HFF-Myc (cell line): ENCODE results near the gene RFX2.

ENCODE experiments used
- DNase-seq: peaks from one replicate; pipeline ENCODE4 v3.0.0-alpha.2; 2011; ENCODE audit warnings: low read depth; ENCODE audit errors: extremely low read depth
- H3K4me3 ChIP-seq: replicated peaks from 2 replicates; pipeline ENCODE4 v1.5.1; 2011; ENCODE audit warnings: low read depth, mild to moderate bottlenecking, control low read depth, low read length
- TF ChIP-seq, protein P1 (sequence below): IDR thresholded peaks from 2 replicates; pipeline ENCODE4 v1.5.1; 2012; ENCODE audit warnings: mild to moderate bottlenecking, low read depth, low read length, control low read depth; ENCODE audit errors: missing control alignments

Gene RFX2

DNA sequence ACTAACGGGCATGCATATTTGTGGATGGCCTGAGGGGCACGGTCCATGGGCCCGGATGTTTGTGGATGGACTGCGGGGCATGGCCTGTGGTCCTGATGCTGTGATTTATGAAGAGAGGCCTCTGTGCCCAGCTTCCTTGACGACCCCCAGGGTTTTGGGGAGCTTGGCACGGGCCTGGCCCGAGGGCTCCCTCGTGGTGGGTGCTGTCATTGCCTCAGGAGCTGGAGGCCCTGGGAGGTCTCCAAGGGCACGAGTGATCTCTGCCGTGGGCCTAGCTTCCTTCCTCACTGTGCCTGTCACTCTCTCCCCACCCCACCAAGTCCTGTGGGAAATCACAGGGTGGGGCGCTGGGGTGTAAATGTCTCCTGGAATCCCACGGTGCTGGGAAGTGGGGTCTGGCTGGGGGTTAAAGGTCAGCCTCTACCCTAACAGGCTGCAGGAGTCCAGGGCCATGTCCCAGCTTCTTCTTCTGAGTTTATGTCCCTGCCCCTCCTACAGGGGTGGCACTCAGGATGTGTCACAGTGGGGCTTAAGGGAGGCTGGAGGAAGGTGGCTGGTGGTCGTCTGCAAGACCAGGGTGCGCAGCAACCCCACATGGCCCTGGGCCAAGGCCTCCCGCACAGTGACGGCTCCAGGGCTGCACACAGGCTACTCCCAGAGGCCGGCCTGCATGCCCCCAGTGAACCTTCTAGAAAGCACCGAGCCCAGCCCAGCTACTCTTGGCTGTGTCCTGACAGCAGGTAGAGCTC is 104.8 kb downstream of the RFX2 start:
- TF ChIP-seq, protein P1, sequence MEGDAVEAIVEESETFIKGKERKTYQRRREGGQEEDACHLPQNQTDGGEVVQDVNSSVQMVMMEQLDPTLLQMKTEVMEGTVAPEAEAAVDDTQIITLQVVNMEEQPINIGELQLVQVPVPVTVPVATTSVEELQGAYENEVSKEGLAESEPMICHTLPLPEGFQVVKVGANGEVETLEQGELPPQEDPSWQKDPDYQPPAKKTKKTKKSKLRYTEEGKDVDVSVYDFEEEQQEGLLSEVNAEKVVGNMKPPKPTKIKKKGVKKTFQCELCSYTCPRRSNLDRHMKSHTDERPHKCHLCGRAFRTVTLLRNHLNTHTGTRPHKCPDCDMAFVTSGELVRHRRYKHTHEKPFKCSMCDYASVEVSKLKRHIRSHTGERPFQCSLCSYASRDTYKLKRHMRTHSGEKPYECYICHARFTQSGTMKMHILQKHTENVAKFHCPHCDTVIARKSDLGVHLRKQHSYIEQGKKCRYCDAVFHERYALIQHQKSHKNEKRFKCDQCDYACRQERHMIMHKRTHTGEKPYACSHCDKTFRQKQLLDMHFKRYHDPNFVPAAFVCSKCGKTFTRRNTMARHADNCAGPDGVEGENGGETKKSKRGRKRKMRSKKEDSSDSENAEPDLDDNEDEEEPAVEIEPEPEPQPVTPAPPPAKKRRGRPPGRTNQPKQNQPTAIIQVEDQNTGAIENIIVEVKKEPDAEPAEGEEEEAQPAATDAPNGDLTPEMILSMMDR: no peak
- DNase-seq: no peak
- no peak overlapping the region for H3K4me3 ChIP-seq

DNA sequence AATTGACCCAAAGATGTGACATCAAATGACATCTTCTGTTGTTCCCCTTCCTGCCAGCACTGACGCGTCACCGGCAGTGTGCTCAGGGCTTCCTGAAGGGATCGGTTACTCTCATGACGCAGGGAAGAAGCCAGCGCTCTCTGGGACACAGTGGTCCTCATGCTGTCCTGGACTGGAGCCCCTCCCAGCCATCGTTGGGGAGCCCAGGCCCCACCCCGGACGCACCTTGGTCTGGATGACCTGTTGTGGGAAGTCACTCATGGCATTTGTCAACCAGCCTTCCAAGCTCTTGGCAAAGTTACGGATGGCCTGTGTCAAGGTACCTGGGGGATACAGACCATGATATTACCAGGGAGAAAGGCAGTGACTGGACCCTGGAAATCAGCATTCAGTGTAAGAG is 106.3 kb downstream of the RFX2 start:
- DNase-seq: no peak
- H3K4me3 ChIP-seq: no peak overlapping the region
- TF ChIP-seq, protein P1: no peak

DNA sequence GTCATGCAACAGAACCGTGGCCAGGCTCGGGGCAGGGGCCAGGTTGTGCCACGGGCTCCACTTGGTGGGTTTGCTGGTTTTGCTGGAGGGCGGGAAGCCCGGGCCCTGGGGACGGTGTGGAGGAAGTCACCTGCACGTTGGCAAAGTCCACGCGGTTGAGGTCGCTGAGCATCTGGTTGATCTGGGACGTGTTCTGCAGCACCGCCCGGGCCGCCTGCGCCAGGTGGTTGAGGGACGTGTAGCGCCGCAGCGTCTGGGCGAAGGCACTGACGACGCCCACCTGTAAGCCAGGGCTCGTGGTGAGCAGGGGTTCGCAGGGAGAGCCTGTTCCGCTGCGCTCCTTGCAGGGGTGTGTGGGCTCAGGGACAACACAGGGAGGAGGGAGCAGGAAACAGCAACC is 107.7 kb downstream of the RFX2 start:
- TF ChIP-seq, protein P1: no peak
- DNase-seq: no peak
- no peak overlapping the region for H3K4me3 ChIP-seq

DNA sequence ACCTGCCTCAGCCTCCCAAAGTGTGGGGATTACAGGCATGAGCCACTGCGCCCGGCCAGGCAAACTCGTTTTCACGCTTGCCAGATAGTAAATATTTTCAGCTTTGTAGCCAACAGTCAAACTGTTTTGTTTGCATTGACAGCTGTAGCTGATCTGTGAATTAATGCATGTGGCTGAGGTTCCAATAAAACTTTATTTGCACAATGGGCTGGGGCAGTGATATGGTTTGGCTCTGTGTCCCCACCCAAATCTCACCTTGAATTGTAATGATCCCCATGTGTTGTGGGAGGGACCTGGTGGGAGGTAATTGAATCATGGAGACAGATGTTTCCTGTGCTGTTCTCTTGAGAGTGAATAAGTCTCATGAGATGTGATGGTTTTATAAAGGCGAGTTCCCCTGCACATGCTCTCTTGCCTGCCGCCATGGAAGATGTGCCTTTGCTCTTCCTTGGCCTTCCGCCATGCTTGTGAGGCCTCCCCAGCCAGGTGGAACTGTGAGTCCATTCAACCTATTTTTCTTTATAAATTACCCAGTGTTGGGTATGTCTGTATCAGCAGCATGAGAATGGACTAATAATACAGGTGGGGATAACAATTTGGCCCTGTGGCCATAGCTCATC is 110.0 kb downstream of the RFX2 start:
- TF ChIP-seq, protein P1: no peak
- DNase-seq: no peak
- no peak overlapping the region for H3K4me3 ChIP-seq

DNA sequence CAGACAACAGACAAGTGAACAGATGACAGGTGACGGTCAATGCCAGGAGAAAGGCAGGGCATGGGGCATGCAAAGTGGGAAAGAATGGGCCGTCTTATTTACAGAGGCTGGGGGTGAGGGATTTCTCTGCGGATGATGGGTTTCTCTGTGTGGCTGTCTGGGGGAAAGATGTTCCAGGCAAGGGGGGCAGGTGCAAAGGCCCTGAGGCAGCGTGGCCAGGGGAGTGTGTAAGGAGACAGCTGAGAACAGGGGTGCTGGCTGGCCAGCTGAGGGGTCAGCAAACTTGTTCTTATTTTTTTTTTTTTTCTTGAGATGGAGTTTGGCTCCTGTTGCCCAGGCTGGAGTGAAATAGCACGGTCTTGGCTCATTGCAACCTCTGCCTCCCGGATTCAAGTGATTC is 110.6 kb downstream of the RFX2 start:
- H3K4me3 ChIP-seq: no peak overlapping the region
- DNase-seq: no peak
- TF ChIP-seq, protein P1: no peak

DNA sequence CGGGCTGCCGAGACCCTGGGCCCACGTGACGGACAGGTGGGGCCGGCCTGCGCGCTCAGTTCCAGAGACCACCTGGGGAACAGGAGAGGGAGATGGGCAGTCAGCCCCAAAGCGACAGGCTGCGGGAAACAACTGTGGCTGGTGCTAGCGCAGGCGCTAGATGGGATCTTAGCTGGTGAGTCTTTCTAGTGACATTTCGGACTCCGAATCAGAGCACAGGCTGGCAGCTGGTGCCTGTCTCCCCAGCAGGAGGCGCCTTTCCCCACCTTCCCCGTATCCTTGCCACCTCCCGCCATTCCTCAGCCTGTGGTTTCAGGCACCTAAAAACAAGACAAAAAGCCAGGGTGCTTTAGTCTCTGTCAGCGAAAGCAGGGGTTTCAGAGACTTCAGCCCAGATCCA is 112.9 kb downstream of the RFX2 start:
- TF ChIP-seq, protein P1: peak; percentile 21

More for the DNA sequence above, 112.9 kb downstream of the RFX2 start:
- H3K4me3 ChIP-seq: no peak overlapping the region
- DNase-seq: no peak
